Tibial nerve (tissue), 4 donors: ENCODE results near the gene GLE1. TPM values are rescaled to one million over a fixed set of nuclear protein-coding genes. Genes with fewer than 3 reads are reported as not detected.
A peak's percentile ranks its signal among the peaks of the same experiment; 100 is the strongest.
"Not testable (repeated sequence)": the region's sequence is repeated elsewhere in the genome, so short reads cannot be mapped to it uniquely, and the experiment has no call there.

ENCODE experiments used
- DNase-seq, 2 donors: peaks; one replicate each; pipeline ENCODE4 v3.0.0-alpha.2; 2019; ENCODE audit warnings: low spot score in 2 of 2
- H3K27ac ChIP-seq, 4 donors: fragments of 200-600 bp; sonication (generic) in 3 of 4; one replicate each; pipeline ENCODE4 v1.5.1; 2017 to 2019; ENCODE audit warnings: mild to moderate bottlenecking in 1 of 4
- H3K27me3 ChIP-seq, 2 donors: fragments of 200-600 bp; sonication (generic) in 1 of 2; one replicate each; pipeline versions ENCODE4 v1.5.1 to v1.6.0; 2017 to 2019
- H3K36me3 ChIP-seq, 3 donors: fragments of 200-600 bp; sonication (generic); one replicate each; pipeline ENCODE4 v1.5.1; 2018 to 2019
- H3K4me1 ChIP-seq, 4 donors: fragments of 200-600 bp; sonication (generic) in 3 of 4; one replicate each; pipeline ENCODE4 v1.5.1; 2017 to 2019
- H3K4me3 ChIP-seq, 4 donors: fragments of 200-600 bp; sonication (generic) in 3 of 4; one replicate each; pipeline ENCODE4 v1.5.1; 2017 to 2019; ENCODE audit warnings: mild to moderate bottlenecking in 1 of 4, moderate library complexity in 1 of 4
- H3K9me3 ChIP-seq, 4 donors: fragments of 200-600 bp; sonication (generic) in 3 of 4; one replicate each; pipeline ENCODE4 v1.5.1; 2017 to 2019
- EP300 ChIP-seq, 2 donors: sonication (generic); formaldehyde crosslinking; IDR thresholded peaks; one replicate each; pipeline ENCODE4 v1.6.1; 2017; ENCODE audit warnings: antibody characterized with exemption in 2 of 2, mild to moderate bottlenecking in 1 of 2
- POLR2A ChIP-seq, 2 donors: fragments of 450-650 bp; IDR thresholded peaks; one replicate each; pipeline ENCODE4 v1.6.1; 2017; ENCODE audit warnings: antibody characterized with exemption in 2 of 2, mild to moderate bottlenecking in 2 of 2, moderate library complexity in 2 of 2
- WGBS, 2 donors: methylation state at CpG; one replicate each; pipeline ENCODE4 v1.1.5; 2018; 5-methylcytosine and 5-hydroxymethylcytosine counted together
- total RNA-seq, 4 donors: library from RNA; depleted of rRNA; stranded (reverse); fragments of >200 nt; gene quantifications; one replicate each; pipeline ENCODE4 v1.1.0, GENCODE V29; 2016
- TF ChIP-seq, protein P1 (sequence below), 5 experiments: fragments of 200-600 bp in 3 of 5; fragments of 450-650 bp in 2 of 5; sonication (generic) in 3 of 5; IDR thresholded peaks; one replicate each; pipeline ENCODE4 v1.5.1; 2016 to 2019; ENCODE audit warnings: antibody characterized with exemption in 5 of 5, mild to moderate bottlenecking in 3 of 5, moderate library complexity in 2 of 5

Gene GLE1
- total RNA-seq, 4 donors from 2014 or later: 24.5 to 30.4 (median 28.8) TPM

DNA sequence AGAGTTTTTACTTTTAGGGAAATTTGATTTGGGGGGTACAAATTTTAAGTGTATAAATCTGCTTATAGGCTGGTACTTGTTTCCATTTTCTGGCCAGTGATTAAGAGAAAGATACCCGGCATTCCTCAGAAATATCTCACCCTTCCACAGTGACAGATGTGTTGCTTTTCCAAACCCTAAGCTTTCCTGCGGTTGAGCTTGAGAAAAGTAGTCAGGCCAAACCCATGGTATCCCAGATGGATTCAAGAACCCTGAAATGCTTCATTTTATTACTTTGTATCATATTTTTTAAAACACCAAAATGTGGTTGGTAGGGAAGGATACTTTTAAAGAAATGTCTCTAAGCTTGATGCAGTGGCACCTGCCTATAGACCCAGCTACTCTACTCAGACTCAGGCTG lies 71.4 kb downstream of the GLE1 start:
- peak overlapping the region in 1 of 4 donors; percentile 51 for H3K27ac ChIP-seq
- WGBS, 2 donors: 85 to 88% methylated on average over 2 of the region's 2 CpGs
- no peak overlapping the region for H3K4me3 ChIP-seq
- TF ChIP-seq, protein P1, sequence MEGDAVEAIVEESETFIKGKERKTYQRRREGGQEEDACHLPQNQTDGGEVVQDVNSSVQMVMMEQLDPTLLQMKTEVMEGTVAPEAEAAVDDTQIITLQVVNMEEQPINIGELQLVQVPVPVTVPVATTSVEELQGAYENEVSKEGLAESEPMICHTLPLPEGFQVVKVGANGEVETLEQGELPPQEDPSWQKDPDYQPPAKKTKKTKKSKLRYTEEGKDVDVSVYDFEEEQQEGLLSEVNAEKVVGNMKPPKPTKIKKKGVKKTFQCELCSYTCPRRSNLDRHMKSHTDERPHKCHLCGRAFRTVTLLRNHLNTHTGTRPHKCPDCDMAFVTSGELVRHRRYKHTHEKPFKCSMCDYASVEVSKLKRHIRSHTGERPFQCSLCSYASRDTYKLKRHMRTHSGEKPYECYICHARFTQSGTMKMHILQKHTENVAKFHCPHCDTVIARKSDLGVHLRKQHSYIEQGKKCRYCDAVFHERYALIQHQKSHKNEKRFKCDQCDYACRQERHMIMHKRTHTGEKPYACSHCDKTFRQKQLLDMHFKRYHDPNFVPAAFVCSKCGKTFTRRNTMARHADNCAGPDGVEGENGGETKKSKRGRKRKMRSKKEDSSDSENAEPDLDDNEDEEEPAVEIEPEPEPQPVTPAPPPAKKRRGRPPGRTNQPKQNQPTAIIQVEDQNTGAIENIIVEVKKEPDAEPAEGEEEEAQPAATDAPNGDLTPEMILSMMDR (IDR thresholded peaks at IDR 0.05): no peak
- TF ChIP-seq EP300 (IDR thresholded peaks at IDR 0.05) (no peak), POLR2A (IDR thresholded peaks at IDR 0.05) (no peak)
- peaks cover 0 to 21% (median 7%) of the 10 kb centered on the region in 4 donors for H3K4me1 ChIP-seq
- DNase-seq: no peak
- no peaks in the 10 kb centered on the region for H3K27me3 ChIP-seq
- H3K36me3 ChIP-seq: peaks cover 9 to 97% (median 50%) of the 10 kb centered on the region in 3 donors
- no peaks in the 10 kb centered on the region for H3K9me3 ChIP-seq

DNA sequence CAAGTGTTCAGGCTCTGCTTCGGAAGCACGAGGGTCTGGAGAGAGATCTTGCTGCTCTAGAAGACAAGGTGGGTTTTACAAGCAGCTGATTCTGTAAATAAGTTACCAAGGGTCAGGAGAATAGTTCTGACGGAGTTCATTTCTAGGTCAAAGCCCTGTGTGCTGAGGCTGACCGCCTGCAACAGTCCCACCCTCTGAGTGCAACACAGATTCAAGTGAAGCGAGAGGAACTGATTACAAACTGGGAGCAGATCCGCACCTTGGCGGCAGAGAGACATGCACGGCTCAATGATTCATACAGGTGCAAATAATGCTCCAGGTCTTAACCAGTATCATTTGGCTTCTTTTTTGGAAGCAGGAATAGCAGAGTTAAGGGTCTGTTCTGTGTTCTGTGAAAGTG lies 72.7 kb downstream of the GLE1 start:
- H3K27ac ChIP-seq: no peak overlapping the region
- no peak overlapping the region for H3K4me3 ChIP-seq
- no peaks in the 10 kb centered on the region for H3K27me3 ChIP-seq
- WGBS, 2 donors: 87% methylated on average over 8 of the region's 8 CpGs
- TF ChIP-seq, protein P1 (IDR thresholded peaks at IDR 0.05): no peak
- no peak for TF ChIP-seq EP300 (IDR thresholded peaks at IDR 0.05)
- no peak for TF ChIP-seq POLR2A (IDR thresholded peaks at IDR 0.05)
- peaks cover 0 to 21% (median 7%) of the 10 kb centered on the region in 4 donors for H3K4me1 ChIP-seq
- no peak for DNase-seq
- H3K36me3 ChIP-seq: peaks cover 9 to 97% (median 53%) of the 10 kb centered on the region in 3 donors
- no peaks in the 10 kb centered on the region for H3K9me3 ChIP-seq

DNA sequence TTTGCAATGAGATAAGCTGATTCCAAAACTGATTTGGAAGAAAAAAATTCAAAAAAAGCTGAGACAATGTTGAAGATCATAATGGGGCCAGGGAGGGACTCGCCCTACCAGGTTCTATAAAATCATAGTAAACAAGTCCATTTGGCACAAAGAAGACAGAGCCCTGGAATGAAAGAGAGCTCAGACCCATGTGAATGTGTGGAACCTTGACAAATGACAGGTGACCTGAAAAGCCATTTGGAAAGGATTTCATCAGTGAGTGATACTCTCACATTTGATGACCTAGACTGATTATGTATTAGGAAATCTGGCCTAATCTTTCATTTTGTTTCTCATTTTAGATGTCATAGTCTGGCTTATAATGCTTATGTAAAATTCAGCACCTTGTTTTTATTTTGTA lies 74.7 kb downstream of the GLE1 start:
- Histone ChIP-seq H3K9me3 (no peaks in the 10 kb centered on the region), H3K36me3 (peaks cover 9 to 100% (median 72%) of the 10 kb centered on the region in 3 donors), H3K4me3 (no peak overlapping the region), H3K27ac (peak overlapping the region in 1 of 4 donors; percentile 33), H3K4me1 (peaks cover 0 to 21% (median 7%) of the 10 kb centered on the region in 4 donors), H3K27me3 (no peaks in the 10 kb centered on the region)
- 87 to 97% methylated on average over 1 of the region's 1 CpG for WGBS, 2 donors
- TF ChIP-seq, protein P1 (IDR thresholded peaks at IDR 0.05): no peak
- no peak for TF ChIP-seq EP300 (IDR thresholded peaks at IDR 0.05)
- no peak for TF ChIP-seq POLR2A (IDR thresholded peaks at IDR 0.05)
- no peak for DNase-seq

DNA sequence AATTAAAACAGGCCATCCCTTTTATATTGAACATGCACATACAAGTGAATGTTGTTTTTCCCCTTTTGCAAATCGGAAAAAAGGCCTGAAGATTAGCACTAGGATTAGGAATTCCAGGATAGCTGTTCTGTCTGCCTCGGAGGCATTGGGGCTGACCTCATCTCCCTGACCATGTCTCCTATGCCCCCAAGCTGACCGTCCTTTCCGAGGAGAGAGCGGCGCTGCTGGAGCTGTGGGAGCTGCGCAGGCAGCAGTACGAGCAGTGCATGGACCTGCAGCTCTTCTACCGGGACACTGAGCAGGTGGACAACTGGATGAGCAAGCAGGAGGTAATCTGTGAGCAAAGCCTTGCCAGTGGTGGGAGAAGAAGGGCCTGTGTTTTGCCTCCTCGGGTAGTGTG lies 76.2 kb downstream of the GLE1 start:
- Histone ChIP-seq H3K4me1 (peaks cover 0 to 6% (median under 1%) of the 10 kb centered on the region in 4 donors), H3K9me3 (no peaks in the 10 kb centered on the region), H3K27me3 (no peaks in the 10 kb centered on the region), H3K36me3 (peaks cover 9 to 100% (median 80%) of the 10 kb centered on the region in 3 donors), H3K27ac (no peak overlapping the region), H3K4me3 (no peak overlapping the region)
- DNase-seq: no peak
- TF ChIP-seq EP300 (IDR thresholded peaks at IDR 0.05): no peak
- TF ChIP-seq, protein P1 (IDR thresholded peaks at IDR 0.05): no peak
- TF ChIP-seq POLR2A (IDR thresholded peaks at IDR 0.05): no peak
- WGBS, 2 donors: 81 to 90% methylated on average over 7 to 10 of the region's 10 CpGs

DNA sequence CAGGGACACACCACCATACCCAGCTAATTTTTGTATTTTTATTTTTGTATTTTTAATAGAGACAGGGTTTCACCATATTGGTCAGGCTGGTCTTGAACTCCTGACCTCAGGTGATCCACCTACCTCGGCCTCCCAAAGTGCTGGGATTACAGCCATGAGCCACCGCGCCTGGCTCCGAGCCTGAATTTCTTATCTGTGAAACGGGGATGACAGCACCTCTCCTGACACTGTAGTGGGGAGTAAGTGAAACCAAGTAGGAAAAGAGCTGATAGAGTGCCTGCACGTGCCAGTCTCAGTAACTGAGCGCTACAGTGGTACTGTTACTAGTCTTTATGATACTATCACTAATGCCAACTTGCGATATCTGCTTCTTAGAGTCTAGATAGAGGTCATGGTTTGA lies 80.6 kb downstream of the GLE1 start:
- not testable (repeated sequence) for H3K4me1 ChIP-seq, H3K4me3 ChIP-seq, H3K9me3 ChIP-seq, H3K27me3 ChIP-seq, H3K27ac ChIP-seq, DNase-seq
- WGBS, 2 donors: 94 to 95% methylated on average over 8 of the region's 8 CpGs
- H3K36me3 ChIP-seq: peaks cover 0 to 100% (median 58%) of the 10 kb centered on the region in 3 donors

DNA sequence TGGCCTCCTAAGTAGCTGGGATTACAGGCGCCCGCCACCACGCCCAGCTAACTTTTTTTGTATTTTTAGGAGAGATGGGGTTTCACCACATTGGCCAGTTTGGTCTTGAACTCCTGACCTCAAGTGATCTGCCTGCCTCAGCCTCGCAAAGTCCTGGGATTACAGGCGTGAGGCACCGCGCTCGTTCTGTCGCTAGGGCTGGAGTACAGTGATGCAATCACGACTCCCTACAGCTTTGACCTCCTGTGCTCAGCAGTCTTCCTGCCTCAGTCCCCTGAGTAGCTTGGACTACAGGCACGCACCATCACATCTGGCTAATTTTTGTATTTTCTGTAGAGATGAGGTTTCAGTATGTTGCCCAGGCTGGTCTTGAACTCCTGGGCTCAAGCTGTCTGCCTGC lies 82.4 kb downstream of the GLE1 start:
- H3K4me3 ChIP-seq, DNase-seq, H3K9me3 ChIP-seq, H3K27me3 ChIP-seq, H3K4me1 ChIP-seq, H3K27ac ChIP-seq: not testable (repeated sequence)
- 87 to 92% methylated on average over 11 of the region's 11 CpGs for WGBS, 2 donors
- peaks cover 0 to 100% (median 50%) of the 10 kb centered on the region in 3 donors for H3K36me3 ChIP-seq
